ENCODE measurements around the gene RAD18.

The RAD18 gene

DNA sequence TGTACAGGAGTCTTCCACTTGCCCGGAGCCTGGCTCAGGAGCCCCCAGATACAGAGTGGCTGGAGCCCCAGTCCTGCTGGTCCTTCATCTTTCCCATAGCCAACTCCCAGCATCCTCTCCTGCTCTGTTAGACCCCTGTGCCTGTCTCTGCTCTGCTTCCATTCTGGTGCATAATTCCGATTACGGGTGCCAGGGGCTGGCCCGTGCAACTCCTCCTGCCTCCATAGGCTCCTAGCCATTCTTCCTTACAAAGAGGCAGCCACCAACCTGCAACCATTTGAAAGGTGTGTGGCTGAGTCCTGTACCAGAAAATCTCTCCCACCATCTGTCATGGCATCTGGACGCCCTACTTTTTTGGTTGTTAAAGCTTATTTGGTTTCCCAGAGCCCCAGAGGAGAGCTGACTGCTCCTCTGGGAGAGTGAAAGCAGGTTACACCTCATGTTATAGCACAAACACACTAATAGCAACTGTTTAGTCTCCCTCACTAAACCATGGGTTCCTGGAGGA lies 5.2 kb upstream of the RAD18 start:
- no peak for TF ChIP-seq TAF1 (IDR thresholded peaks at IDR 0.05; ENCODE audit: low read depth)
- no peak for TF ChIP-seq ZBTB7A (IDR thresholded peaks at IDR 0.05; ENCODE audit: low read depth)
- TF ChIP-seq YY1 (IDR thresholded peaks at IDR 0.05; ENCODE audit: low read depth), result no peak
- no peak for TF ChIP-seq REST (IDR thresholded peaks at IDR 0.05; ENCODE audit: low read depth)
- TF ChIP-seq EP300 (IDR thresholded peaks at IDR 0.05; ENCODE audit: borderline replicate concordance), result no peak
- no peak for TF ChIP-seq EGR1 (IDR thresholded peaks at IDR 0.05)
- TF ChIP-seq, protein P1, sequence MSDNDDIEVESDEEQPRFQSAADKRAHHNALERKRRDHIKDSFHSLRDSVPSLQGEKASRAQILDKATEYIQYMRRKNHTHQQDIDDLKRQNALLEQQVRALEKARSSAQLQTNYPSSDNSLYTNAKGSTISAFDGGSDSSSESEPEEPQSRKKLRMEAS (IDR thresholded peaks at IDR 0.05), result no peak
- no peak for TF ChIP-seq USF1 (IDR thresholded peaks at IDR 0.05)
- no peak for TF ChIP-seq CREB1 (IDR thresholded peaks at IDR 0.05; ENCODE audit: low read depth)

- TF ChIP-seq REST (IDR thresholded peaks at IDR 0.05; ENCODE audit: low read depth) (no peak), USF1 (IDR thresholded peaks at IDR 0.05) (peak; percentile 53)
Measured at GRCh38 chr3:8967553-8967952, 4.3 kb upstream of the RAD18 start.

- TF ChIP-seq NFIC (IDR thresholded peaks at IDR 0.05) (no peak), RAD21 (IDR thresholded peaks at IDR 0.05; ENCODE audit: low read depth) (no peak), FOXM1 (IDR thresholded peaks at IDR 0.05; ENCODE audit: borderline replicate concordance, low read depth) (no peak), ZBTB7A (IDR thresholded peaks at IDR 0.05; ENCODE audit: low read depth) (no peak), TEAD4 (IDR thresholded peaks at IDR 0.05) (no peak), TCF12 (IDR thresholded peaks at IDR 0.05; ENCODE audit: low read depth) (no peak), CREB1 (IDR thresholded peaks at IDR 0.05; ENCODE audit: low read depth) (no peak), EP300 (IDR thresholded peaks at IDR 0.05; ENCODE audit: borderline replicate concordance) (no peak), TAF1 (IDR thresholded peaks at IDR 0.05; ENCODE audit: low read depth) (no peak), USF1 (IDR thresholded peaks at IDR 0.05) (no peak), EGR1 (IDR thresholded peaks at IDR 0.05) (no peak), CEBPB (IDR thresholded peaks at IDR 0.05) (no peak), REST (IDR thresholded peaks at IDR 0.05; ENCODE audit: low read depth) (no peak), YY1 (IDR thresholded peaks at IDR 0.05; ENCODE audit: low read depth) (no peak)
- TF ChIP-seq, protein P1 (IDR thresholded peaks at IDR 0.05), result no peak
Measured at GRCh38 chr3:8966820-8967348, 3.6 kb upstream of the RAD18 start.

- TF ChIP-seq TEAD4 (IDR thresholded peaks at IDR 0.05), result no peak
- no peak for TF ChIP-seq ZBTB7A (IDR thresholded peaks at IDR 0.05; ENCODE audit: low read depth)
- TF ChIP-seq REST (IDR thresholded peaks at IDR 0.05; ENCODE audit: low read depth), result no peak
- TF ChIP-seq EP300 (IDR thresholded peaks at IDR 0.05; ENCODE audit: borderline replicate concordance), result no peak
- no peak for TF ChIP-seq TAF1 (IDR thresholded peaks at IDR 0.05; ENCODE audit: low read depth)
- no peak for TF ChIP-seq USF1 (IDR thresholded peaks at IDR 0.05)
- TF ChIP-seq YY1 (IDR thresholded peaks at IDR 0.05; ENCODE audit: low read depth), result no peak
- TF ChIP-seq RAD21 (IDR thresholded peaks at IDR 0.05; ENCODE audit: low read depth), result no peak
- no peak for TF ChIP-seq NFIC (IDR thresholded peaks at IDR 0.05)
- no peak for TF ChIP-seq CREB1 (IDR thresholded peaks at IDR 0.05; ENCODE audit: low read depth)
- TF ChIP-seq, protein P1 (IDR thresholded peaks at IDR 0.05), result no peak
- no peak for TF ChIP-seq FOXM1 (IDR thresholded peaks at IDR 0.05; ENCODE audit: borderline replicate concordance, low read depth)
- TF ChIP-seq EGR1 (IDR thresholded peaks at IDR 0.05), result no peak
- TF ChIP-seq CEBPB (IDR thresholded peaks at IDR 0.05), result no peak
- no peak for TF ChIP-seq TCF12 (IDR thresholded peaks at IDR 0.05; ENCODE audit: low read depth)
Measured at GRCh38 chr3:8966150-8966819, 3.0 kb upstream of the RAD18 start.
